ENCODE data around the gene TEX53.

TEX53 gene

GRCh38 chr9:114633438-114634089 lies 24.0 kb downstream of the TEX53 start:
- DNase-seq: no peak

DNA sequence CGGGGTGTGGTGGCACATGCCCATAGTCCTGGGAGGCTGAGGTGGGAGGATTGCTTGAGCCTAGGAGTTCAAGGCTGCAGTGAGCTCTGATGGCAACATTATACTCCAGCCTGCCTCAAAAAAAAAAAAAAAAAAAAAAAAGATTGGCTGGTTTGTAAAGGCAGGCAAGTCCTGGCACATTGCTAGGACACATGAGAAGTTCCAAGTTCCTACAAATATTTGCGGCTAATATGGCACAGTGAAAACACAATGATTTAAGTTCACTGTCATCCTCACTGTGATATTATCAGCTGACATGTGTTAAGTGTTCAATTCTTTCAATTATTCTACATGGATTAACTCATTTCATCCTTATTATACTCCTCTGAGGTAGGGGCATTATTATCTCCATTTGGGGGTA lies 26.4 kb downstream of the TEX53 start:
- no peak for DNase-seq

GRCh38 chr9:114629563-114630090 lies 28.0 kb downstream of the TEX53 start:
- no peak for DNase-seq

- DNase-seq: no peak
Observed at GRCh38 chr9:114627553-114627952, 30.1 kb downstream of the TEX53 start.

DNA sequence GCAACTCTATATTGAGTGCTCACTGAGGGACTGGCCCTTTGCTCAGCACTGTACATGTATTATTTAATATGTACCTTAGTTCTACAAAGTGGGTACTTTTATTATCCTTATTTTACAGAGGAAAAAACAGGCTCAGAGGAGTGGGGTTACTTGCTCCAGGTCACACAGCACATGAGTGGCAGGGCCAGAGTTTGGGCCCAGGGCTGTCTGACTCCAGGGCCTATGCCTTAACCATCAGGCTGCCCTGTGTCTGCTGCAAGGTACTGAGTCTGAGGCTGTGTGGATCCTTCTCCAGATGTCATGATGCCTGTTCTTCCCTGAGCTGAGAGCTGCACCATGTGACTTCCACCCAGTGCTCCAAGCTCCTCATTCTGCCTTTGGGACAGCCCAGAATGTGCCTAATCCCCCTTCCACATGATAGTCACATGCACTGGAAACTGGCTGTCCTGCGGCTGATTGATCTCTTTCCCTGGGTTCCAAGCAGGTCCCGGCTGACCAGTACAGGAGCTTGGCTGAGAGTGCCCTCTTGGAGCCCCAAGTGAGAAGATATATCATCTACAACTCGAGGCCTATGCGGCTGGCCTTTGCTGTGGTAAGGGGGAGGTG lies 31.1 kb downstream of the TEX53 start:
- no peak for DNase-seq

GRCh38 chr9:114624677-114625076 lies 32.9 kb downstream of the TEX53 start:
- DNase-seq: no peak

DNA sequence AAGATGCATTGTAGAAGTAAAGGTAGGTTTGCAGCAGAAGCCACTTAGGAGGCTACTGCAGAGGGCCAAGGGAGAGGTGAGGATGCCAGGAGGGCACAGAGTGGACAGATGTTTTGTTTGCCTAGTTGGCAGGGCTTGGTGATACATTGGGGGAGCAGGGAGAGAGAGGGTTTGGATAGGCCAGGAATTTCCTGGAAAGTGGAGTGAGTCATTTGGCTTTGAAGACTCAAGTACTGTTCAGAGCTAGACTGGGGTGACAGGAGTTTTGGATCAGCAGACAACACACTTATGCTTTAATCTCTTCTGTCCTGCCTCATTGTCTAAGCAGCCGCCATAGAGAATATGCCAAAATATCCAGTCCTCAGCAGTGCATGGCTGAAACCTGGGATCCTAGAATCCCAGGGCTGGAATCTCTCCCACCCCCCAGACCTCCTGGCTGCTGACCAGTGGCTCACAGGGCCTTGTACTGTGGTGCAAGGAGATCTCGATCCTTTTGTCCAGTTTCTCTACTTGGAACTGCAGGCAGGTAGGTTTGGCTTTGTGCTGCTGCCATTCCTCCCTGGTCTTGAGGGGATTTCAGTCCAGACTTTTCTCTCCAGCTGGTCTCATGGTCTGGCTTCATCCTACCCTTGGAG lies 35.5 kb downstream of the TEX53 start:
- no peak for DNase-seq

DNA sequence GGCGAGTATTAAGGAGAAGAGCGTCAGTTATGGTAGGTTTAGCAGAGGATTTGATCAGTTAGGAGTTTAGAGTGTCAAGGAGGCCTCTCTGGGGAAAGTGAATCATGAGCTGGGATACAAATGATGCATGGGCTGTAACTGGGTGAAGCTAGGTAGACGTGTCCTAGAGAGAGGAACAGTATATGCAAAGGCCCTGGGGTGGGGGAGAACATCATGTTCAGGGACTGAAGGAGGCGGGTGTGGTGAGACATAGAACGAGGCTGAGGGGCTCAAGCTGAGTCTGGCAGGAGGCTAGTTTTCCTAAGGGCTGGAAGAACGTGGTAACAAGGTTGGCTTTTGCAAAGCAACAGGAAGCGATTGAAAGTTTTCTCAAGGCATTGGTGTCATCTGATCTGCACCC lies 36.0 kb downstream of the TEX53 start:
- DNase-seq: no peak

- DNase-seq: no peak
Observed at GRCh38 chr9:114619191-114619761, 38.3 kb downstream of the TEX53 start.

GRCh38 chr9:114616684-114617520 lies 40.7 kb downstream of the TEX53 start:
- no peak for DNase-seq

DNA sequence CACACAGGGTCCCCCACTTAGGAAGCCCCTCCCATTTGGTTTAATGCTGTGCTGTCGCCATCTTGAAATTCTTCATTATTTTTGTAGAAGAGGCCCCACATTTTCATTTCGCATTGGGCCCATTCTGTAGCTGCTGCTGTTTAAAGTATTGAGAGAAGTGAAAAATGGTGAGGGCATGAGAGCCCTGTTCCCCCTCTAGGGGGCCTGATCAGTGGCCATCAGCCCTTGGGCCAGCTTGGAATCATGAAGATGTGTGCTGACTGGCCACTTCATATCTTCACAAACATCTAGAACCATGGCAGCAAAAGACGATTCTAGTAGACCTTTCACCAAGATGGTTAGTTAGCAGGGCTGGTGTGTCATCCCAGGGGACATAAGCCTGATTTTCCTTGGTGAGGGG lies 43.2 kb downstream of the TEX53 start:
- DNase-seq: no peak

DNA sequence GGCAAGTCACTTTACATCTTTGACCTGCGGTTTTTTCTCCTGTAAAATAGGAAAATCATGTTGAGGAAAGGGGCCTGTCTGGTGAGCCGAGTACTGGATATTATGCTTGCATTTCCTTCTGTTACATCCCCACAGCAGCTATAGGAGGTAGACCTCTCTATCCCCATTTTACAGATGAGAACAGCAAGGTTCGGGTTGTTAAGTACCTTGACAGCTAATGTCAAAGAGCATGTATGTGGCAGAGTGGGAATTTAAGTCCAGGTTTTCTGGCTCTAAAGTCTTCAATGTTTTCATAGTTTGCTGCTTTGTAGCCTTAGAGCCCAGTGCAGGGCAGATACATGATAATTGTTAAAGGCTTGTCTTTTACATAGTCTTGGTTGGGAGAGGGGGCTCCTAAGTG lies 43.7 kb downstream of the TEX53 start:
- DNase-seq: no peak

DNA sequence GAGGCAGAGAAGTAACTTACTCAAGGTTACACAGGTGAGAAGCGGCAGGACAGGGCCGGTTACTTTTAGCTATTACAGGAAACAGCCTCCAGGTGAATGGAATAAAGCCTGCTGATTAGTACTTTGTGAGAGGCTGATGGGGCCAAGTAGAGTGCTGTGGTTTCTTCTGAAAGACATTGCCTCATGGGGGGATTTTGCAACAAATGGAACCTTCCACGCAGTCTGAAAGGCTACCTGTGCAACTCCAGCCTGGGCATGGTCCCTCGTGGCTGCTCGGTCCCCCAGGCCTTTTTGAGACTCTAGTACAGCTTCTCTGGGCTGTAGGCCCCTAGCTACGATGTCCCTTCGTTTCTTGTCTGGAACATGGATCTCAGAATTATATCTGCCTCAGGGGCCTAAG lies 44.5 kb downstream of the TEX53 start:
- no peak for DNase-seq

DNA sequence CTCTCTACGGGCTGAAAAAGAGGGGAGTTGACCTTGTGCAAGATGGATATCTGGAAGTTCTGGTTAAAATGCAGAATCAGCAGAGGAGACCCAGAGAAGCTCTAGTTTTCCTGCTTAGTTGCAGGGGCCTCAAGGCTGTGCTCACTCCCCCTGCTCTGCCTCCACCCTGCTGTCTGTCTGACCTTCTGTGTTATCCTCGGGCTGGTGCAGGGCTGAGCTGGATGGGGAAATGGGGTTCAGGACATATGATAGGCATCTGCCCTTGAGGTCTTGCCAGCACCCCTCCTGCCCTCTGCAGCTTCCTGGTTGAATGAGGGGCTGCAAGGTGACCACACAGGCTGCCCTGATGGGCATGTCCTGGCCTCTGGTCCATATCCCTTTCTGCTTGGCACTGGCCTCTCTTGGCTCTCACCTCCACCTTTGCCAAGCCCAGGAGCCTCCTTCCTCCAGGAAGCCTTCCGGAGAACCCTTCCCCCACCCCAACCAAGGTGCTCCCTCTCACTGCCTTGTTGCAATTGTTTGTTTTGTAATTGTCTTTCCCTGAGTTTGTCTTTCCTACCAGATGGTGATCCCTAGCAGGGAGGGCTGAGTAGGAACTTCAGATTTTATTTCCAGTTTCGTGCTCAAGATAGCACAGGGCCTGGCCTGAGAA lies 45.2 kb downstream of the TEX53 start:
- no peak for DNase-seq

DNA sequence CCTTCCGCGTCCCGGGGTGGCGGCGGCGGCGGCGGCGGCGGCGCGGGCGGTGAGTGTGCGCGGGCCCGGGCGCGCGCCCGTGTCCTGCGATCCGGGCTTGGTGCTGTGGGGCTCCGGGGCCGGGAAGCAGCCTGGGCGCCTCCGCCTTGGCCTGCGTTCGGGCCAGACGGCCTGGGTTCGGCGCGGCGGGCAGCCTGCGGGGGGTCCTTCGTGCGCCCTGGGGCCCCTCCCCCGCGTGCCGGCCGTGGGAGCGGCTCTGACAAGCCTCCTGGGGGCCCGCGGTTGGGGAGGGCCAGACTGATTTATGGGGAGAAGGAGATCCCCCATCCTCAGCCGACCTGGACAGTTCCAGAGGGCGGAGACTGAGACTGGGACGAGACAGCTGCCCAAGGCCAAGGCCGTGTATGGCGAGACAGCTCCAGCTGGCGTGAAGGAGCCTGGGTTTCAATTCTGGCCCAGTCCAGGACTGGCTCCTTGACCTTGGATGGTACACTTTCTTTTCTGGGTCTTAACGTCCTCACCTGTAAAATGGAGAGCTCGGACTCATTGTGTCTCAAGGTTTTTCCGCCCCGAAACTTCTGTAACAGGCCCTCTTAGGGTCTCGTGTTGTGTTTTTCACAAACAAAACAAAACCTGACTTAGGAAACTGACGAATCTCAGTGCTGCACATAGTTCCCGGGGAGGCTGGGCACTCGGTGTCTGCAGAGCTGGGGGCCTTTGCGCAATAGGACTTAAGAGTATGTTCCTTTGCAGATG lies 45.9 kb downstream of the TEX53 start:
- peak; percentile 18 for DNase-seq

- DNase-seq: no peak
Observed at GRCh38 chr9:114608525-114608796, 49.1 kb downstream of the TEX53 start.

GRCh38 chr9:114607671-114608524 lies 49.7 kb downstream of the TEX53 start:
- no peak for DNase-seq

DNA sequence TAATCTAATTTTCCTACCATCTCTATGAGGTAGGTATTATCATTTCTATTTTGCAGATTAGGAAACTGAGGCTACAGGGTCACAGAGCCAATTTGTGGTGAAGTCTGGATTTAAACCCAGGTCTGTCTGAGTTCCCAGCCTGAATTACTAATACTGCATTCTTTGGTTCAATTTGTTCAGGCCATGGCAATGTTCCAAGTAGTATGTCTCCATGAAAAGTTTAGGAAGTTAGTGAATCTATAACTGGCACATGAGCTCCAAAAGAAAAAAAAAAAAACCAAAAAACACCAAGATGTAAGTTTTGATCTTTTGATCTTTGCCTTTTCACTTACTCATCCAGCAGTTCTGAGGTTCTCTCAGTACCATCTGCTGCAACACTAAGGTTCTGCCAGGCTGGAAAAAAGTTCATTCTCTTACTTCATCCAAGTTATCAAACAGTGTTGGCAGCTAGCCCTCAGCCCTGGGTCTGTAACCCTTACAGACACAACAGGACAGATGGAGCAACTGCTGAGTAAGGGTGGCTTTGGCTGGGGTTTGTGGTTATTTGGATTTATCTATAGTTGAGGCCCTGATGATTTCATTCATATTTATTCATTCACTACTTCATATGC lies 50.9 kb downstream of the TEX53 start:
- DNase-seq: no peak
